T-helper 17 cell (primary cell): ENCODE data around the gene CFAP299. TPM values are rescaled to one million over a fixed set of nuclear protein-coding genes. Genes with fewer than 3 reads are reported as not detected.
A peak's percentile ranks its signal among the peaks of the same experiment; 100 is the strongest.

Source experiments
- ATAC-seq: fragments of 150-1000 bp; cut with Tn5 transposase; 2 replicates; pipeline ENCODE4 v1.10.0; 2021; ENCODE audit warnings: mild to moderate bottlenecking, moderate library complexity
- DNase-seq, 3 donors: peaks; one replicate each; pipeline versions ENCODE4 v3.0.0 to v3.0.0-alpha.2; 2020 to 2021
- H3K9me3 ChIP-seq: one replicate; pipeline ENCODE4 v1.7.0; 2013; ENCODE audit warnings: low read length, mild to moderate bottlenecking; ENCODE audit not compliant: control insufficient read depth, poor library complexity, severe bottlenecking
- H3K27ac Mint-ChIP-seq: one replicate; pipeline ENCODE4 v1.8.0; 2022; ENCODE audit warnings: mild to moderate bottlenecking, moderate library complexity, mixed read lengths
- H3K27me3 Mint-ChIP-seq: one replicate; pipeline ENCODE4 v1.8.0; 2022; ENCODE audit warnings: mixed read lengths
- H3K36me3 Mint-ChIP-seq: one replicate; pipeline ENCODE4 v1.8.0; 2022; ENCODE audit warnings: low read depth, mixed read lengths
- H3K4me1 Mint-ChIP-seq: one replicate; pipeline ENCODE4 v1.8.0; 2022; ENCODE audit warnings: mild to moderate bottlenecking, mixed read lengths
- H3K4me3 Mint-ChIP-seq: one replicate; pipeline ENCODE4 v1.8.0; 2022; ENCODE audit warnings: mild to moderate bottlenecking, moderate library complexity, mixed read lengths
- total RNA-seq, 4 donors: library from RNA in 2 of 4; stranded (reverse) in 2 of 4; gene quantifications; one replicate each; pipeline ENCODE4 v1.2.3 and lab custom pipeline; 2022 to 2026

CFAP299 gene
- total RNA-seq, 2 donors from 2014 or later: not detected

GRCh38 chr4:80986011-80986410 lies 650.5 kb downstream of the CFAP299 start:
- H3K36me3 Mint-ChIP-seq: no peaks in the 10 kb centered on the region
- no peak for ATAC-seq

GRCh38 chr4:80989921-80990544 lies 654.5 kb downstream of the CFAP299 start:
- H3K4me1 Mint-ChIP-seq: peaks cover 4% of the 10 kb centered on the region
- H3K9me3 ChIP-seq: no peaks in the 10 kb centered on the region
- no peaks in the 10 kb centered on the region for H3K36me3 Mint-ChIP-seq
- peaks cover 25% of the 10 kb centered on the region for H3K27me3 Mint-ChIP-seq
- DNase-seq (no peak), ATAC-seq (no peak)
- no peak overlapping the region for H3K27ac Mint-ChIP-seq
- no peak overlapping the region for H3K4me3 Mint-ChIP-seq

More at GRCh38 chr4:80986011-80986410, 650.5 kb downstream of the CFAP299 start:
- H3K9me3 ChIP-seq: no peaks in the 10 kb centered on the region
- DNase-seq: no peak
- no peak overlapping the region for H3K4me3 Mint-ChIP-seq
- H3K27ac Mint-ChIP-seq: no peak overlapping the region
- peaks cover 4% of the 10 kb centered on the region for H3K4me1 Mint-ChIP-seq
- peaks cover 28% of the 10 kb centered on the region for H3K27me3 Mint-ChIP-seq

GRCh38 chr4:80990851-80991250 lies 655.3 kb downstream of the CFAP299 start:
- no peak overlapping the region for H3K4me3 Mint-ChIP-seq
- DNase-seq (no peak), ATAC-seq (no peak)
- peaks cover 4% of the 10 kb centered on the region for H3K4me1 Mint-ChIP-seq
- H3K27ac Mint-ChIP-seq: no peak overlapping the region
- H3K36me3 Mint-ChIP-seq: no peaks in the 10 kb centered on the region
- no peaks in the 10 kb centered on the region for H3K9me3 ChIP-seq
- H3K27me3 Mint-ChIP-seq: peaks cover 25% of the 10 kb centered on the region

GRCh38 chr4:80999943-81000342 lies 664.4 kb downstream of the CFAP299 start:
- ATAC-seq: no peak
- H3K36me3 Mint-ChIP-seq: peaks cover 2% of the 10 kb centered on the region
- H3K27ac Mint-ChIP-seq: no peak overlapping the region
- no peaks in the 10 kb centered on the region for H3K9me3 ChIP-seq
- H3K4me1 Mint-ChIP-seq: no peaks in the 10 kb centered on the region
- DNase-seq: no peak
- H3K4me3 Mint-ChIP-seq: no peak overlapping the region
- H3K27me3 Mint-ChIP-seq: peaks cover 34% of the 10 kb centered on the region

GRCh38 chr4:81003597-81004111 lies 668.1 kb downstream of the CFAP299 start:
- Mint-ChIP-seq H3K4me1 (no peaks in the 10 kb centered on the region), H3K27ac (peak overlapping the region; percentile 0), H3K27me3 (peaks cover 24% of the 10 kb centered on the region), H3K4me3 (no peak overlapping the region), H3K36me3 (no peaks in the 10 kb centered on the region)
- DNase-seq (no peak), ATAC-seq (no peak)
- H3K9me3 ChIP-seq: no peaks in the 10 kb centered on the region

- H3K36me3 Mint-ChIP-seq: no peaks in the 10 kb centered on the region
- H3K27ac Mint-ChIP-seq: no peak overlapping the region
- no peak for DNase-seq
- H3K4me3 Mint-ChIP-seq: no peak overlapping the region
- H3K27me3 Mint-ChIP-seq: peaks cover 15% of the 10 kb centered on the region
- no peaks in the 10 kb centered on the region for H3K9me3 ChIP-seq
- ATAC-seq: no peak
- H3K4me1 Mint-ChIP-seq: no peaks in the 10 kb centered on the region
Observed at GRCh38 chr4:81007417-81007816, 671.9 kb downstream of the CFAP299 start.

Other genes with a start within 250 kb of the CFAP299 start
- 10 to 100 TPM; 10.2 to 20.0 TPM for gene PRDM8, start 138.2 kb upstream of the CFAP299 start, total RNA-seq
- gene FGF5, start 69.1 kb upstream of the CFAP299 start, total RNA-seq: under 1 TPM; 0.05 to 0.08 TPM